ENCODE measurements around the gene MPP1.
A peak's percentile ranks its signal among the peaks of the same experiment; 100 is the strongest.

The MPP1 gene

GRCh38 chrX:154758696-154759095 is 46.6 kb downstream of the MPP1 start:
- DNase-seq: no peak
- Mint-ChIP-seq H3K4me3 (no peak overlapping the region), H3K27ac (no peak overlapping the region), H3K9me3 (no peaks in the 10 kb centered on the region), H3K27me3 (no peaks in the 10 kb centered on the region), H3K4me1 (peaks cover 13% of the 10 kb centered on the region)
- ATAC-seq: no peak

DNA sequence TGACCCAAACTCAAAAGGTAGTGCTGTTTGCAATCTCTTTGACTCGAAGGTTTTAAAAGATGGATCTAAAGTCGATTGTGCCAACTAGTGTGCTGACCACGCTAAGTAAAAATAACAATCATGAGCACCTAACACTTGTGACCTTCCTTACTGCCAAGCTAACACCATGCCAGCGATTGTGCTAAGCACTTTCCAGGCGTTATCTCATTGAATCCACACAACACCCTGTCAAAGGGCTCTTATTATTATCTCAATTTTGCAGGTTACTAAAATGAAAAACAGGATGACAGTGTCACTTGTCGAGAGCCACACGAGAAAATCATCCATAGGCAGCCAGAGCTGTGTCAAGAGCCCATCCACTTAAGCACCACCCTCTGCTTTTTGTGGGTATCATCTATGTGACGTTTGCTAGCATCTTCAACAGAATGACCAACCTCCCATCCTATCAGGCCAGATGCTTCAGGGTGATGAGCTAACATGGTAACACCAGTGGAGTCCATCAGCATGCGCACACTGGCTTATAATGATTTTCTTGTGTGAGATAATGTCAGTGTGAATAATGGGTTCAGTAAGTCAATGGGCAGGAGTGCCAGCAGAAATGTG is 53.5 kb downstream of the MPP1 start:
- peak overlapping the region in 1 of 2 donors; percentile 37 for H3K27ac Mint-ChIP-seq
- no peaks in the 10 kb centered on the region for H3K27me3 Mint-ChIP-seq
- H3K4me1 Mint-ChIP-seq: peaks cover 5% of the 10 kb centered on the region
- H3K9me3 Mint-ChIP-seq: no peaks in the 10 kb centered on the region
- DNase-seq (no peak), ATAC-seq (no peak)
- H3K4me3 Mint-ChIP-seq: peak overlapping the region; percentile 72 to 77

- DNase-seq (no peak), ATAC-seq (peak; percentile 40)
- Mint-ChIP-seq H3K27me3 (no peaks in the 10 kb centered on the region), H3K9me3 (no peaks in the 10 kb centered on the region), H3K27ac (peak overlapping the region in 1 of 2 donors; percentile 37), H3K4me3 (peak overlapping the region; percentile 72 to 77), H3K4me1 (peaks cover 5% of the 10 kb centered on the region)
These were observed 54.0 kb downstream of the MPP1 start for GRCh38 chrX:154751203-154751668.

DNA sequence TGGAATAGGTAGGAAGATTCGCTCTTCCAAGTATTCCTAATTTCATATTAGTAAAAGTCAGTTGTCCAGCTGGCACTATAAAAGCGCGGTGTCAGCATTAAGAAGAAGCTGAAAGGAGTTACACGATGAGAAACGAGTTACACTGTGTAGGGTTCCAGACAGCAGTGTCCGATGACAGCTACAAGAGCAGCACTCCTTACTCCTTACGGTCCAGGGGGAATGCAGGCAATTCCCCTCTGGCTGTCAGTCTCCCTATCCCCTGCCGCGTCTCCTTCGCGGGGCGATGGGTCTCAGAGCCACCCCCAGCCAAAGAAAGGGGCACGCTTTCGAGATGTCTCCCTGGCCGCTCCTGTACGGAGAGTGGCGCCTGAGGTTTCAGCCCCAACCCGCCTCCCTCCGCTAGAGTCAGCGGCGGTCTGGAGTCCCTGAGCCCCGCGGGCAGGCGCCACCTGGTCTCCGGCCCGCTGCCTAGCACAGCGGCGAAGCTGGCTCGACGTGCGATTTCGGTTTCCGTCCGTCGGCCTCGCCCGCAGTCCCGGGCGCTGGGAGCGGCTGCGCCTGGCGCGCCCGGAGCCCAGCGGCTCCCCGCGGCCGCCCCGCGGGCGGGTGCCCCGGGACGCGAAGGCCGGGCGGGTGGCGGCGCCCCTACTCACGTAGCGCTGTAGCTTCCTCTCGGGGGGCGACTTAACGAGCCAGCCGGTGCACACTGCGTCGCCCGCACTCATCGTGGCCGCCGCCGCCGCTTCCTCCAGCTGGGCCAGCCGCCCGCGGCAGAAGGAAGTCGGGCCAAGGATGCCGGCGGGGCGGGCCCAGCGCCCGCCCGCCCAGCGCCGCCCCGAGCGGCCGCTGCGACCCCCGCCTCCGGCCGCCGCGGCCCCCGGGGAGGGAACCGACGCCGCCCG is 54.7 kb downstream of the MPP1 start, which contains the start of gene GAB3:
Gene GAB3 (minus strand): TSS at position 777 of the 902 bp plus-strand sequence. CDS start 52 bp downstream, at position 725.
- peaks cover 5% of the 10 kb centered on the region for H3K4me1 Mint-ChIP-seq
- ATAC-seq: peak; percentile 81
- no peaks in the 10 kb centered on the region for H3K27me3 Mint-ChIP-seq
- no peaks in the 10 kb centered on the region for H3K9me3 Mint-ChIP-seq
- peak; percentile 44 to 49 for DNase-seq
- peak within 1 kb of the TSS; percentile 81 to 82 for H3K4me3 Mint-ChIP-seq
- H3K27ac Mint-ChIP-seq: peak within 1 kb of the TSS; percentile 37 to 54

DNA sequence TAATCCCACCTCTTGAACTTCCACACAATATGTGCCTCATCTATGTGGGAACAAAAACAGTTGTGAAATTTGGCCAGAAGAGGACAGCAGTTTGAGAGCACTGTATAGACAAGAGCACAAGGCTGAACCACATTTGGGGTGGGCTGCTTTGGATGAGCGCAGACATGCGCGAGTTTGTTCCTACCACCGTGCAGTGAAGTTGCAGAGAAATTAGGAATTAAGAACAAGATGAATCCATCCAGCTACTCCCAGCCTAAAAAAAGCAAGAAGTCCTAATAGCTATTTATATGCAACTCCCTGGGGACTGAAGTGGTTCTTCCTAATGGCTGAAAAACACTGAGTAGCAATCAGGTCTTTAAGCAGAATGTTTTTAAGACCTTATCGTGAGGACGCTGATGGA is 55.4 kb downstream of the MPP1 start:
- Mint-ChIP-seq H3K4me1 (peaks cover 5% of the 10 kb centered on the region), H3K4me3 (peak overlapping the region; percentile 81 to 82), H3K27ac (no peak overlapping the region), H3K9me3 (no peaks in the 10 kb centered on the region), H3K27me3 (no peaks in the 10 kb centered on the region)
- ATAC-seq (no peak), DNase-seq (no peak)

- no peaks in the 10 kb centered on the region for H3K9me3 Mint-ChIP-seq
- ATAC-seq (peak; percentile 77), DNase-seq (peak; percentile 38 to 47)
- H3K27ac Mint-ChIP-seq: no peak overlapping the region
- H3K4me1 Mint-ChIP-seq: peaks cover 5% of the 10 kb centered on the region
- peak overlapping the region in 1 of 2 donors; percentile 45 for H3K4me3 Mint-ChIP-seq
- no peaks in the 10 kb centered on the region for H3K27me3 Mint-ChIP-seq
These were observed 56.5 kb downstream of the MPP1 start for GRCh38 chrX:154748712-154749339.

GRCh38 chrX:154742613-154743012 is 62.7 kb downstream of the MPP1 start:
- no peak overlapping the region for H3K4me3 Mint-ChIP-seq
- H3K9me3 Mint-ChIP-seq: no peaks in the 10 kb centered on the region
- DNase-seq (no peak), ATAC-seq (no peak)
- H3K27me3 Mint-ChIP-seq: no peaks in the 10 kb centered on the region
- no peak overlapping the region for H3K27ac Mint-ChIP-seq
- peaks cover 20% of the 10 kb centered on the region for H3K4me1 Mint-ChIP-seq

DNA sequence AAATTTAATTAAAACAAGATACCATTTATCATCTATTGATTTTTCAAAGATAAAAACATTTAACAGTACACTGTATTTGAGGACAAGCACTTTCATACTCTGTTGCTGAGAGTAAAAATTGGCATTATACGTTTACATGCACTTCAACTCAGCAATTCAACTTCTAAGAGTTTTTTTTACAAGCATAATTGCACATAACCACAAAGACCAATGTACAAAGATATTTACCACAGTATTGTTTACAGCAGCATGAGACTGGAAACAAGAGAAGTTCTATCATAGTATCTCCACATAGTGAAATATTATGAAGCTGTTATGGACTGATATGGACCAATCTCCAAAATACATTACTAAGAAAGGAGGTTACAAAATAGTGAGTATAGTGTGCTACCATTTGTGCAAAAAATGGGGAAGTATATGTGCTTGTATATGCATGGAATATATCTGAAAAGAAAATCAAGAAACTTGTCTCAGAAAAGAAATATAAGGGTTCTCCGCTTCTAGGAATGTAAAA is 65.3 kb downstream of the MPP1 start:
- Mint-ChIP-seq H3K4me3 (no peak overlapping the region), H3K27ac (no peak overlapping the region), H3K27me3 (no peaks in the 10 kb centered on the region), H3K4me1 (peaks cover 46% of the 10 kb centered on the region), H3K9me3 (no peaks in the 10 kb centered on the region)
- no peak for ATAC-seq
- DNase-seq: no peak

GRCh38 chrX:154738011-154738738 is 67.1 kb downstream of the MPP1 start:
- DNase-seq (no peak), ATAC-seq (peak; percentile 43)
- no peaks in the 10 kb centered on the region for H3K9me3 Mint-ChIP-seq
- H3K27ac Mint-ChIP-seq: peak overlapping the region; percentile 54 to 88
- peak overlapping the region; percentile 45 to 72 for H3K4me3 Mint-ChIP-seq
- no peaks in the 10 kb centered on the region for H3K27me3 Mint-ChIP-seq
- peaks cover 64% of the 10 kb centered on the region for H3K4me1 Mint-ChIP-seq

DNA sequence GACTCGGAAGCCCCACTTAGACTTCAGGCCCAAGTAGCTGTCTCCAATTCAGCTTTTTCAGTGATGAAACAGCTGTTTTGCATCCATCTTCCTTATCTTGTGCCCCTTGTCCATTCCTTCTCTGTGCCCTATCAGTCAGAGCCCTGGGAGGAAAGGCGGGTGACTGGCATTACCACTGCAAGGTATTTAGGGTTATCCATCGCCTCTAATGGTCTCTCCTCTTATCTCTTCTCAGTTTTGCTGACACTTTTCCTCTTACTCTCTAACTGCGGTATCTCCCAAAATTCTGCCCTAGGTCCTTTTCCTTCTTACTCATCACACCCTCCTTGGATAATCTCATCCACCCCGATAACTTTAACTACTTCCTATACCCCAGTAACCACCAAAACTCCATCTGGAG is 68.1 kb downstream of the MPP1 start:
- no peaks in the 10 kb centered on the region for H3K27me3 Mint-ChIP-seq
- peak overlapping the region; percentile 60 to 92 for H3K27ac Mint-ChIP-seq
- ATAC-seq: no peak
- no peak for DNase-seq
- H3K4me1 Mint-ChIP-seq: peaks cover 65% of the 10 kb centered on the region
- H3K4me3 Mint-ChIP-seq: peak overlapping the region; percentile 27 to 72
- no peaks in the 10 kb centered on the region for H3K9me3 Mint-ChIP-seq

- peaks cover 78% of the 10 kb centered on the region for H3K4me1 Mint-ChIP-seq
- ATAC-seq (no peak), DNase-seq (no peak)
- H3K27ac Mint-ChIP-seq: peak overlapping the region in 1 of 2 donors; percentile 88
- H3K4me3 Mint-ChIP-seq: peak overlapping the region; percentile 49 to 82
- H3K9me3 Mint-ChIP-seq: no peaks in the 10 kb centered on the region
- H3K27me3 Mint-ChIP-seq: no peaks in the 10 kb centered on the region
These were observed 69.4 kb downstream of the MPP1 start for GRCh38 chrX:154735695-154736393.

- peaks cover 95% of the 10 kb centered on the region for H3K4me1 Mint-ChIP-seq
These were observed 71.1 kb downstream of the MPP1 start for GRCh38 chrX:154734061-154734781.

DNA sequence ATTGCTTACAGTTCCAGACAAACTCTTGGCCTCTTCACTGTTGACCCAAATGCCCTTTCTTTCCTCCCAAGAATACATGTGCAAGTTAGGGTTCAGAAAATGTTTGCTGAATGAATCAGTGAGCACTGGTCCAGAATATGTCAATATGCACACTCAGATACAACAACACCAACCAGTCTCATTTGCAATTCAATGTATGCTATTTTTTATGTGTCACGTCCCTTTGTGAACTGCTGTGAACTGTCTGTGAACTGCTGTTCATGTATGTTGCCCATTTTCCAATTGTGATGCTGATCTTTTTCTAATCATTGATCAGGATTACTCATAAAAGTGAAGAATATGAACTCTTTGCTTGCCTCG is 72.2 kb downstream of the MPP1 start:
- H3K27ac Mint-ChIP-seq: peak overlapping the region in 1 of 2 donors; percentile 83
- H3K4me3 Mint-ChIP-seq: peak overlapping the region; percentile 71 to 82
- DNase-seq (no peak), ATAC-seq (no peak)
- H3K4me1 Mint-ChIP-seq: peaks cover 98% of the 10 kb centered on the region
- H3K27me3 Mint-ChIP-seq: no peaks in the 10 kb centered on the region
- H3K9me3 Mint-ChIP-seq: no peaks in the 10 kb centered on the region

More at GRCh38 chrX:154734061-154734781, 71.1 kb downstream of the MPP1 start:
- Mint-ChIP-seq H3K4me3 (peak overlapping the region; percentile 76 to 82), H3K27ac (peak overlapping the region; percentile 92 to 94), H3K9me3 (no peaks in the 10 kb centered on the region), H3K27me3 (no peaks in the 10 kb centered on the region)
- peak in 1 of 2 donors; percentile 26 for DNase-seq
- peak; percentile 75 for ATAC-seq

Measured in stimulated activated naive CD8-positive, alpha-beta T cell treated with anti-CD3 and anti-CD28 coated beads, Interleukin-15, amount 100 ng/mL, for 72 hours (primary cell).